ENCODE data around the gene PNMT. TPM values are rescaled to one million over a fixed set of nuclear protein-coding genes. Genes with fewer than 3 reads are reported as not detected.
A peak's percentile ranks its signal among the peaks of the same experiment; 100 is the strongest.

Gene PNMT
- polyA plus RNA-seq (ENCODE audit: insufficient read length in 10 of 10): 1 to 10 TPM; 2.1 to 5.8 (median 3.5) TPM
- long read RNA-seq, donor 1, partial matches to known transcripts: 0 of 1 reads
- long read RNA-seq, donor 1, other reads (novel, unspliced or antisense): 0 of 1 reads
- long read RNA-seq, donor 2, partial matches to known transcripts: 0 of 2 reads
- long read RNA-seq, donor 2, other reads (novel, unspliced or antisense): 0 of 2 reads
- long read RNA-seq, donor 3: 0 reads
- long read RNA-seq, donor 4, partial matches to known transcripts: 0 of 1 reads
- long read RNA-seq, donor 4, other reads (novel, unspliced or antisense): 0 of 1 reads
- long read RNA-seq, donor 5: 0 reads
- long read RNA-seq, donor 6, partial matches to known transcripts: 0 of 1 reads
- long read RNA-seq, donor 6, other reads (novel, unspliced or antisense): 0 of 1 reads
- long read RNA-seq, donor 7: 0 reads
- long read RNA-seq, donor 8, partial matches to known transcripts: 0 of 1 reads
- long read RNA-seq, donor 8, other reads (novel, unspliced or antisense): 0 of 1 reads
- long read RNA-seq, donor 9: 0 reads

- DNase-seq: peak; percentile 54 to 82 (median 73)
Measured at GRCh38 chr17:39667945-39668924, at the start of gene PNMT. Gene PNMT, plus strand, starts transcription at chr17:39668453. Its CDS starts 23 bp downstream, at chr17:39668476.

GRCh38 chr17:39618956-39619785 is 49.1 kb upstream of the PNMT start:
- DNase-seq: no peak

- DNase-seq: no peak
Measured at GRCh38 chr17:39619786-39620101, 48.5 kb upstream of the PNMT start.

GRCh38 chr17:39621523-39622379 is 46.5 kb upstream of the PNMT start:
- DNase-seq: peak; percentile 76 to 91 (median 89)

GRCh38 chr17:39622380-39623006 is 45.8 kb upstream of the PNMT start:
- no peak for DNase-seq

GRCh38 chr17:39623356-39623950 is 44.8 kb upstream of the PNMT start:
- DNase-seq: peak; percentile 47 to 79 (median 76)

GRCh38 chr17:39624313-39624712 is 43.9 kb upstream of the PNMT start:
- no peak for DNase-seq

GRCh38 chr17:39625198-39625785 is 43.0 kb upstream of the PNMT start:
- no peak for DNase-seq

GRCh38 chr17:39626171-39627046 is 41.8 kb upstream of the PNMT start, which contains the start of gene PPP1R1B:
Gene PPP1R1B, plus strand, starts transcription at chr17:39626952. Its CDS starts 441 bp downstream, at chr17:39627393.
- DNase-seq: peak in 1 of 3 donors; percentile 41

- no peak for DNase-seq
Measured at GRCh38 chr17:39627047-39627711, 41.1 kb upstream of the PNMT start.

- DNase-seq: no peak
Measured at GRCh38 chr17:39627712-39628516, 40.3 kb upstream of the PNMT start.

- no peak for DNase-seq
Measured at GRCh38 chr17:39628655-39629493, 39.4 kb upstream of the PNMT start.

GRCh38 chr17:39629494-39629880 is 38.8 kb upstream of the PNMT start:
- no peak for DNase-seq

- DNase-seq: no peak
Measured at GRCh38 chr17:39629898-39630297, 38.4 kb upstream of the PNMT start.

GRCh38 chr17:39631403-39631802 is 36.9 kb upstream of the PNMT start:
- DNase-seq: no peak
